Activated CD8-positive, alpha-beta memory T cell treated with anti-CD3 and anti-CD28 coated beads for 24 hours (primary cell): Measurements from ENCODE around the gene TMX2.
"Not testable (repeated sequence)": the region's sequence is repeated elsewhere in the genome, so short reads cannot be mapped to it uniquely, and the experiment has no call there.

Experiments used
- DNase-seq: peaks from one replicate; pipeline ENCODE4 v3.0.0-alpha.2; 2020

Gene TMX2, protein sequence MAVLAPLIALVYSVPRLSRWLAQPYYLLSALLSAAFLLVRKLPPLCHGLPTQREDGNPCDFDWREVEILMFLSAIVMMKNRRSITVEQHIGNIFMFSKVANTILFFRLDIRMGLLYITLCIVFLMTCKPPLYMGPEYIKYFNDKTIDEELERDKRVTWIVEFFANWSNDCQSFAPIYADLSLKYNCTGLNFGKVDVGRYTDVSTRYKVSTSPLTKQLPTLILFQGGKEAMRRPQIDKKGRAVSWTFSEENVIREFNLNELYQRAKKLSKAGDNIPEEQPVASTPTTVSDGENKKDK

GRCh38 chr11:57712256-57713150, at the start of gene TMX2:
Gene TMX2 (plus strand): TSS chr11:57712593. CDS start chr11:57712619, 26 bp downstream.
- DNase-seq: peak; percentile 91

- DNase-seq: no peak
Measured at GRCh38 chr11:57662893-57663292, 49.5 kb upstream of the TMX2 start.

GRCh38 chr11:57663975-57664374, 48.4 kb upstream of the TMX2 start:
- no peak for DNase-seq

DNA sequence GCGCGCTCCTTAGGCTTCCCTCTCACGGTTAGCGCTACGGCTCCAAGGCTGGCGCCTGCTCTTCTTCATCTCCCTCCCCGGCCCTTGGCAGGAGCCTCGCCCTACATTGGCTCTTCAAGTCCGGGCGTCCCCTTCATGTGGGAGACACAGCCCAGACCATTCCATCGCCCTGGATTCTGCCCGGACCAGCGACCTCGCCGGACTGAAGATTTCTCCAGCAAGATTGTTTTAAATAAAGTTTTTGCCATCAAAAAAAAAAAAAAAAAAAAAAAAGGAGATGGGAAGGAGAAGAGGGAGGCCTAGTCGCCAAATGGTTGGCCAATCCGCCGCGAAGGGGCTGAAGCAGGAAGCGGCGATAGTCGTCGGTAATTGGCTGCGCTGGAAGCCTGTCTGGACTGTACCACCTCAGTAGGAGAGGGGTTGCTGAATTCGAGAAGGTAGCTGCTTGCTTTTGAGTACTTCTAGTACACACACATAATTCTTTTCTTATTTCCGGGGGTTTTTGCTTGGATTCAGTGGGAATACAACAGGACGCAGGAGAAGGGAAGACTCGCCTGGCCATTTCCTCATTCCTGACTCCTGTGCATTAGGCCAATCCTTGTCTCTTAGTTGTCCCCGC, 45.2 kb upstream of the TMX2 start:
- DNase-seq: peak; percentile 90

- peak; percentile 98 for DNase-seq
Measured at GRCh38 chr11:57667736-57668433, 44.5 kb upstream of the TMX2 start, which contains the start of gene ZDHHC5. Gene ZDHHC5 (plus strand): TSS chr11:57668114. CDS start chr11:57673091, 4,977 bp downstream.

- DNase-seq: no peak
Measured at GRCh38 chr11:57668434-57668782, 44.0 kb upstream of the TMX2 start.

DNA sequence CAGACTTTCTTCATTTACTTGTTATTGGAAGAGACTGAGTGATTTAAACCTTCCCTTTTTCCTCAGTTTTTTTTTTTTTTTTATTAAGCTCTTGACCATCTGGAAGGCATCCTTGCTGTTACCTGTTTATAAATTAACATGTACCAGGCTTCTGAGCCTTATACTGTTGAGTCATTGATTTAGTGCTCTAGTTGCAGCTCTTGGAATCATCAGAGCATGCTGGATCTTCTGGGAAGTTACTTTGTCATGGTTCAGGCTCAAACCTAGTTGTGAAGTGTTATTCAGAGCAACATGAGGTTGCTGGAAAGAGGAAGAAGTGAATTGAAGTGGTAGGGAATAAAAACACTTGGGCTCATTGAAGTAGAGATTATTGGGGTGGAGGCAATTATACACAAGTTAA, 38.1 kb upstream of the TMX2 start:
- no peak for DNase-seq

DNA sequence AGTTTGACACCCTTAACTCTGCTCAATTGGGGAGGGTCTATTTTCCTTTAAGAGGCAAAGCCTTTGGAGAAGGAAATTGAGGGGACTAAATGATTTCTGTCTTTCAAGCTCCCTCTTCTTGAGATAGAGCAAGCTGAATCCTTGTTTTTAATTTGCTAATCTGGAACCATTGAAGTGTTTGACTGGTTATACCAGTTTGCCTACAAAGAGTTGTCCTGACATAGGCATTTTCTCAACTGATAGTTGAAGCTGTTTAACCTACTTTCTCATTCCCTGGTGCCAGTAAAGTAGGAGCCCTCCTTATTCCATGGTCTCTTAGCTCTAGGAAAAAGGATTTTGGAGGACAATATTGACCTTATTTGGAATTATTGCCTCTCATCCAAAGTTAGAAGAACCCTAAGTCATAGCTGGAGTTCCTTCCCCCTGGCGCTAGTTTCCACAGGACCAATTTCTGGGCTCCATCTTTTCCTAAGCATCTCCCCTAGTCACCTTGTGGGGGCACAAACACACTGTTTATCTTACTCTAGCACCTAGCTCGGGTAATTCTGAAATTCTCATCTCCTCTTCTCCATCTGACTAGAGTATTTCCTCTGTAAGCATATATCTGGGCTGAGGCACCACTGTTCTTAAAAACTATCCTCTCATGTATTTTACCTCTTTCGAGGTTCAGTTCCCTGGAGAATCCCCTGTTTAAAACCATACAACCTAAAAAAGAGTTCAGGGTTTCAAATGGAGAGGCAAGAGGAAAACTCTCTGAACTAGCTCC, 37.0 kb upstream of the TMX2 start:
- DNase-seq: no peak

GRCh38 chr11:57679396-57679795, 33.0 kb upstream of the TMX2 start:
- DNase-seq: no peak

GRCh38 chr11:57680552-57680874, 31.9 kb upstream of the TMX2 start:
- DNase-seq: no peak

GRCh38 chr11:57681168-57681567, 31.2 kb upstream of the TMX2 start:
- DNase-seq: no peak

DNA sequence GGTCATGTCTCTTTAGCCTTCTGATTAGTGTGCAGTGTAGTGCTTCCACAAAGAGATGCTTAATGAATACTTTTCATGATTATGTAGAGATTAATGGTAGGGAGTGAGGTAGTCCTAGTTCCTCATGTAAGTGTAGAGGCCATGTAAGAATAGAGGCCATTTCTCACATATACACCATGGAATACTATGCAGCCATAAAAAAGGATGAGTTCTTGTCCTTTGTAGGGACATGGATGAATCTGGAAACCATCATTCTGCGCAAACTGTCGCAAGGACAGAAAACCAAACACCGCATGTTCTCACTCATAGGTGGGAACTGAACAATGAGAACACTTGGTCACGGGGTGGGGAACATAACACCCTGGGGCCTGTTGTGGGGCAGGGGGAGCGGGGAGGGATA, 21.9 kb upstream of the TMX2 start:
- not testable (repeated sequence) for DNase-seq

DNA sequence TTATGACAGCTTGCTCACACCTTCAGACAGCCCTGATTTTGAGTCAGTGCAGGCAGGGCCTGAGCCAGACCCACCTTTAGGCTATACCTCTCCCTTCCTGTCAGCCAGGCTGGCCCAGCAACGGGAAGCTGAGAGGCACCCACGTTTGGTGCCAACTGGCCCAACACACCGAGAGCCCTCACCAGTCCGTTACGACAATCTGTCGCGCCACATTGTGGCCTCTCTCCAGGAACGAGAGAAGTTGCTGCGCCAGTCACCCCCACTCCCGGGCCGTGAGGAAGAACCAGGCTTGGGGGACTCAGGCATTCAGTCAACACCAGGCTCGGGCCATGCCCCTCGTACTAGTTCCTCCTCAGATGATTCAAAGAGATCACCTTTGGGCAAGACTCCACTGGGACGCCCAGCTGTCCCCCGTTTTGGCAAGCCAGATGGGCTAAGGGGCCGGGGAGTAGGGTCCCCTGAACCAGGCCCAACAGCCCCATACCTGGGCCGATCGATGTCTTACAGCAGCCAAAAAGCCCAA, 13.5 kb upstream of the TMX2 start:
- no peak for DNase-seq

DNA sequence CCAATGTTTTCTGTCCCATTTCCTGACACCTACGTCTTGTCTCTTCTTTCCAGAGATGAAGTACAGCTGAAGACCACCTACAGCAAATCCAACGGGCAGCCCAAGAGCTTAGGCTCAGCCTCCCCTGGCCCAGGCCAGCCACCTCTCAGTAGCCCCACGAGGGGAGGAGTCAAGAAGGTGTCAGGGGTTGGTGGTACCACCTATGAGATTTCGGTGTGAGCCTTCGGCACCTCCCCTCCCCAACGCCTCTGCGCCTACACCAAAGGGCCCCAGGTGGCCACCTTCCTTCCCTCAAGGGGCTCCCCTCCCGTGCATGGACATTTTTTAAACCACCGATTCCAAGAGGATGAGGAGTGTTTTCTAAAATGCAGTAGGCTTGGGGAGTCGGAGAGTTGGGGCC, 12.6 kb upstream of the TMX2 start:
- DNase-seq: no peak

DNA sequence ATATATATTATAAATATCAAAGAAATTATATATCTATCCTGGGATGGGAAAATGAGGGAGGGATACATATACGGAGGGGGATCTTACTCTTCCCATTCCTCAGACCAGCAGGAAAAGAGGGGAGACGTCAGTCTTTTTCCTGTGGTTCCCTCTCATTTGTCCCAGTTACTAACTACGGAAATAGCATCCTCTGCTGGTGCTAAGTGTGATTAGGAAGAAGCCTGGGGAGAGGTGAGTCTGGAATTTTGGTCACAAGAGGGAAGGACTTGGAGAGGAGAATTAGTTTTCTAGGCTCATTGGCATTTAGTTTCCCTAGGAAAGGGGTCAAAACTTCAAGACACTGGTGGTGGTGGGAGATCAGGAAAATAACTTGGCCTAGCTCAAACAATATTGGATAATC, 12.0 kb upstream of the TMX2 start:
- DNase-seq: no peak

- DNase-seq: no peak
Measured at GRCh38 chr11:57703341-57703740, 9.1 kb upstream of the TMX2 start.

- no peak for DNase-seq
Measured at GRCh38 chr11:57704932-57705331, 7.5 kb upstream of the TMX2 start.

DNA sequence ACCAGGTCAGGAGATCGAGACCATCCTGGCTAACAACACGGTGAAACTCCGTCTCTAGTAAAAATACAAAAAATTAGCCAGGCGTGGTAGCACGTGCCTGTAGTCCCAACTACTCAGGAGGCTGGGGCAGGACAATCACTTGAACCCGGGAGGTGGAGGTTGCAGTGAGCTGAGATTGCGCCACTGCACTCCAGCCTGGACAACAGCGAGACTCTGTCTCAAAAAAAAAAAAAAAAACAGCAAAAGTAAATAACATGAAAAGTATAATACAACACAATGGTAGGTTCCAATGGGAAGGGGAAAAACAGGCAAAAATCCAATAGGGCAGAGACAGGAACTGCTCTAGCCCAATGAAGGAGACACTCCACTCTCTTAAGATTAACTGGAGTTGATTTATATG, 7.0 kb upstream of the TMX2 start:
- not testable (repeated sequence) for DNase-seq

GRCh38 chr11:57709802-57710367, 2.5 kb upstream of the TMX2 start:
- no peak for DNase-seq

DNA sequence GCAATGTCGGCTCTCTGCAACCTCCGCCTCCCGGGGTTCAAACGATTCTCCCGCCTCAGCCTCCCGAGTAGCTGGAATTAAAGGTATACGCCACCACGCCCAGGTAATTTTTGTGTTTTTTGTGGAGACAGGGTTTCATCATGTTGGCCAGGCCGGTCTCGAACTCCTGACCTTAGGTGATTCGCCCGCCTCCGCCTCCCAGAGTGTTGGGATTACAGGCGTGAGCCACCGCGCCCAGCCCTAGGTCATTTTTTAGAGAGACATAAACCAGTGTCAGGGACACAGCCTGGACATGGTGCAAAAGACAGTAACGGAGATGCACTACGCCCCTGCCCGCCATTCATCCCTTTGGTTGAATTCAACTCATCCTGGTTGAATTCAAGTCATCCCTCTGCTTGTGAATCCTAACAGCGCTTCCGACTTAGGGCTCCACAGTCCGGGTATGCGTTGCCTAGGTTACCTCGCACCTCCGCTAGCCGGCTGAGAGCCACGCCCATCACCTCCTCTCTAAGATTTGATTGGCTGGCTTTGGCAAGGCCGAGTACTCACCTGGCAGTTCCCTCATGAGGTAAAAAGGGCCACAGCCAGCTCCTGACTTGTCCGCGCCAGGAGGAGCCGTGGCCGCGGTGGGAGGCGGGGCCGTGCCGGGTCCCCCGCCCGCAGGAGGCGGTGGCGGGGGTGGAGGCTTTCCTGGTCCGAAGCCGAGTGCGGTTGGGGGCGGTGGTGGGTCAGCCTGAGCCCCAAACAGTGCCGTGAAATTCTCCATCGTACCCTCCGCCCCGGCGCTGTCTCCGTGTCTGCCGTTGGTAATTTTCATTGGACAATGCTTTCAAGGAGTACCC, 758 bp upstream of the TMX2 start, which contains the start of gene MED19:
MED19 (minus strand) TSS at position 802 of the 842 bp plus-strand sequence; CDS start at position 766, 36 bp downstream.
- peak; percentile 89 for DNase-seq

GRCh38 chr11:57713835-57714234, 1.4 kb downstream of the TMX2 start:
- DNase-seq: no peak
